K562 (cell line): ENCODE measurements around the gene MGST3.

ENCODE experiments used
- BHLHE40 ChIP-seq: IDR thresholded peaks from 2 replicates; pipeline ENCODE4 v1.6.1; 2011; ENCODE audit warnings: low read length, improper control_type of control experiment
- CREB1 ChIP-seq, 2 experiments: sonication (generic) in 1 of 2; formaldehyde crosslinking in 1 of 2; IDR thresholded peaks; 2 replicates each; pipeline versions ENCODE4 v1.6.1 to v1.8.0; 2012 to 2022; ENCODE audit warnings: inconsistent platforms in 1 of 2, mild to moderate bottlenecking in 1 of 2, missing genetic modification reagents in 1 of 2, moderate library complexity in 1 of 2
- CTCF ChIP-seq, 3 experiments: IDR thresholded peaks in 2 of 3; conservative IDR thresholded peaks in 1 of 3; 2 replicates each; pipeline ENCODE4 v1.5.1; 2011 to 2012; ENCODE audit warnings: low read length in 3 of 3, mild to moderate bottlenecking in 3 of 3, control low read depth in 2 of 3, improper control_type of control experiment in 1 of 3, inconsistent platforms in 1 of 3, low read depth in 1 of 3, mixed read lengths in 1 of 3, moderate library complexity in 1 of 3; ENCODE audit not compliant: insufficient read depth in 2 of 3
- NFYB ChIP-seq: IDR thresholded peaks from 2 replicates; pipeline ENCODE4 v1.6.1; 2011; ENCODE audit warnings: mild to moderate bottlenecking, moderate library complexity; ENCODE audit not compliant: insufficient read length; ENCODE audit errors: extremely low read depth
- NR1H2 ChIP-seq: sonication (generic); formaldehyde crosslinking; IDR thresholded peaks from 2 replicates; pipeline ENCODE4 v1.4.0; 2020; ENCODE audit warnings: mild to moderate bottlenecking, missing genetic modification reagents
- POLR2A ChIP-seq: fragments of 450-650 bp; conservative IDR thresholded peaks from 2 replicates; pipeline ENCODE4 v1.6.1; 2016
- REST ChIP-seq, 2 experiments: fragments of 450-650 bp; formaldehyde crosslinking in 1 of 2; IDR thresholded peaks; 2 replicates each; pipeline versions ENCODE4 v1.4.0 to v1.6.1; 2014 to 2020; ENCODE audit warnings: mild to moderate bottlenecking in 2 of 2, borderline replicate concordance in 1 of 2, low read depth in 1 of 2
- SPI1 ChIP-seq: IDR thresholded peaks from 2 replicates; pipeline ENCODE4 v1.6.1; 2011; ENCODE audit warnings: low read depth, low read length, control low read depth, borderline replicate concordance
- SREBF1 ChIP-seq: fragments of 150-350 bp; IDR thresholded peaks from 2 replicates; pipeline ENCODE4 v1.6.1; 2014; ENCODE audit warnings: antibody characterized with exemption, low read depth, low read length, borderline replicate concordance
- ZNF780A ChIP-seq: fragments of 250-450 bp; sonication (Bioruptor Pico); IDR thresholded peaks from 2 replicates; pipeline ENCODE4 v1.5.0; 2021; ENCODE audit warnings: mild to moderate bottlenecking
- TF ChIP-seq, protein P1 (sequence below): sonication (generic); formaldehyde crosslinking; IDR thresholded peaks from 2 replicates; pipeline ENCODE4 v1.8.1; 2023; ENCODE audit warnings: mild to moderate bottlenecking, missing genetic modification reagents
- TF ChIP-seq, protein P2 (sequence below): sonication (generic); formaldehyde crosslinking; IDR thresholded peaks from 2 replicates; pipeline ENCODE4 v1.8.0; 2022; ENCODE audit warnings: mild to moderate bottlenecking, low read depth, missing genetic modification reagents

GRCh38 chr1:165699577-165699976 lies 68.5 kb downstream of the MGST3 start:
- TF ChIP-seq CTCF (IDR thresholded peaks at IDR 0.05 in 2 of 3, conservative IDR thresholded peaks at IDR 0.05 in 1 of 3; ENCODE audit: insufficient read depth in 2 of 3, low read depth in 1 of 3, low read length in 3 of 3) (no peak), POLR2A (no peak), BHLHE40 (no peak), SPI1 (no peak), NFYB (no peak), REST (IDR thresholded peaks at IDR 0.05; ENCODE audit: borderline replicate concordance) (no peak), REST (CRISPR knock-in tag; IDR thresholded peaks at IDR 0.05; ENCODE audit: low read depth) (no peak), NR1H2 (CRISPR knock-in tag) (no peak), CREB1 (IDR thresholded peaks at IDR 0.05) (no peak), CREB1 (CRISPR knock-in tag; IDR thresholded peaks at IDR 0.05) (no peak), ZNF780A (CRISPR knock-in tag) (no peak), SREBF1 (no peak)
- TF ChIP-seq, protein P1, sequence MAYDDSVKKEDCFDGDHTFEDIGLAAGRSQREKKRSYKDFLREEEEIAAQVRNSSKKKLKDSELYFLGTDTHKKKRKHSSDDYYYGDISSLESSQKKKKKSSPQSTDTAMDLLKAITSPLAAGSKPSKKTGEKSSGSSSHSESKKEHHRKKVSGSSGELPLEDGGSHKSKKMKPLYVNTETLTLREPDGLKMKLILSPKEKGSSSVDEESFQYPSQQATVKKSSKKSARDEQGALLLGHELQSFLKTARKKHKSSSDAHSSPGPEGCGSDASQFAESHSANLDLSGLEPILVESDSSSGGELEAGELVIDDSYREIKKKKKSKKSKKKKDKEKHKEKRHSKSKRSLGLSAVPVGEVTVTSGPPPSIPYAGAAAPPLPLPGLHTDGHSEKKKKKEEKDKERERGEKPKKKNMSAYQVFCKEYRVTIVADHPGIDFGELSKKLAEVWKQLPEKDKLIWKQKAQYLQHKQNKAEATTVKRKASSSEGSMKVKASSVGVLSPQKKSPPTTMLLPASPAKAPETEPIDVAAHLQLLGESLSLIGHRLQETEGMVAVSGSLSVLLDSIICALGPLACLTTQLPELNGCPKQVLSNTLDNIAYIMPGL (CRISPR knock-in tag): no peak
- TF ChIP-seq, protein P2, sequence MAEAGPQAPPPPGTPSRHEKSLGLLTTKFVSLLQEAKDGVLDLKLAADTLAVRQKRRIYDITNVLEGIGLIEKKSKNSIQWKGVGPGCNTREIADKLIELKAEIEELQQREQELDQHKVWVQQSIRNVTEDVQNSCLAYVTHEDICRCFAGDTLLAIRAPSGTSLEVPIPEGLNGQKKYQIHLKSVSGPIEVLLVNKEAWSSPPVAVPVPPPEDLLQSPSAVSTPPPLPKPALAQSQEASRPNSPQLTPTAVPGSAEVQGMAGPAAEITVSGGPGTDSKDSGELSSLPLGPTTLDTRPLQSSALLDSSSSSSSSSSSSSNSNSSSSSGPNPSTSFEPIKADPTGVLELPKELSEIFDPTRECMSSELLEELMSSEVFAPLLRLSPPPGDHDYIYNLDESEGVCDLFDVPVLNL (CRISPR knock-in tag): no peak
